Body of pancreas (tissue), 4 donors: ENCODE measurements around the gene TCF3.

ENCODE experiments used
- CTCF ChIP-seq, 7 experiments: fragments of 450-650 bp in 4 of 7; fragments of 200-600 bp in 3 of 7; sonication (generic) in 3 of 7; IDR thresholded peaks; one replicate each; pipeline ENCODE4 v1.5.1; 2016 to 2019; ENCODE audit warnings: antibody characterized with exemption in 7 of 7
- POLR2A ChIP-seq, 3 donors: fragments of 450-650 bp; IDR thresholded peaks; one replicate each; pipeline ENCODE4 v1.6.1; 2016; ENCODE audit warnings: antibody characterized with exemption in 3 of 3, mild to moderate bottlenecking in 2 of 3

GRCh38 chr19:1644070-1644469, 8.3 kb downstream of the TCF3 start:
- TF ChIP-seq POLR2A (IDR thresholded peaks at IDR 0.05) = no peak
- TF ChIP-seq CTCF (IDR thresholded peaks at IDR 0.05) = no peak
